A549 (cell line): Measurements from ENCODE around the gene SMIM45.

Experiments used
- ATAC-seq, 2 experiments: fragments of 200-7000 bp in 1 of 2; fragments of >200 bp in 1 of 2; cut with Nextera tagmentation in 1 of 2; cut with Tn5 transposase in 1 of 2; 3 replicates each; pipeline versions ENCODE4 v1.8.0 to v1.9.1; 2018 to 2020; ENCODE audit warnings: mild to moderate bottlenecking in 1 of 2, moderate library complexity in 1 of 2
- CTCF ChIA-PET: fragments of 300-600 bp; sonication (Branson Sonifier 250); formaldehyde crosslinking; extraction: SDS; loops from one replicate; lab custom pipeline; 2021; ENCODE audit warnings: antibody characterized with exemption, inconsistent platforms; lab: Yijun Ruan, JAX
- POLR2A ChIA-PET: fragments of 350-600 bp; formaldehyde crosslinking; extraction: SDS; loops from one replicate; lab custom pipeline; 2021; ENCODE audit warnings: antibody characterized with exemption, inconsistent platforms; lab: Yijun Ruan, JAX
- DNase-seq, 2 experiments: peaks; one replicate each; pipeline versions ENCODE4 v3.0.0 to v3.0.0-alpha.2; 2011 to 2016; ENCODE audit warnings: low read depth in 1 of 2, low spot score in 1 of 2
- FAIRE-seq: peaks from 2 replicates; lab custom pipeline; 2011; peaks lifted over from hg19 to GRCh38; lab: Jason Lieb, UNC
- H3K27ac ChIP-seq, 2 experiments: fragments of >200 bp; sonication (Bioruptor Twin); formaldehyde crosslinking; 3 replicates each; pipeline ENCODE4 v1.5.1; 2016 to 2017
- H3K4me1 ChIP-seq: fragments of >200 bp; sonication (Bioruptor Twin); formaldehyde crosslinking; 3 replicates; pipeline ENCODE4 v1.6.1; 2016
- H3K4me2 ChIP-seq: fragments of >200 bp; sonication (Bioruptor Twin); formaldehyde crosslinking; 3 replicates; pipeline ENCODE4 v1.6.1; 2016
- H3K4me3 ChIP-seq: fragments of >200 bp; sonication (Bioruptor Twin); formaldehyde crosslinking; 3 replicates; pipeline ENCODE4 v1.5.1; 2016
- H3K9me3 ChIP-seq: fragments of >200 bp; sonication (Bioruptor Twin); formaldehyde crosslinking; 3 replicates; pipeline ENCODE4 v1.6.1; 2016
- CHD4 ChIP-seq: fragments of 200-600 bp; sonication (generic); IDR thresholded peaks from 2 replicates; pipeline ENCODE4 v1.6.1; 2016; ENCODE audit warnings: antibody characterized with exemption, mild to moderate bottlenecking, borderline replicate concordance
- EHF ChIP-seq: fragments of 250-450 bp; sonication (Bioruptor Pico); IDR thresholded peaks from 2 replicates; pipeline ENCODE4 v1.5.0; 2020; ENCODE audit warnings: mild to moderate bottlenecking
- FOSL2 ChIP-seq, 2 experiments: fragments of 450-650 bp in 1 of 2; fragments of >200 bp in 1 of 2; sonication (Bioruptor Twin) in 1 of 2; formaldehyde crosslinking; IDR thresholded peaks; 2 replicates each; pipeline versions ENCODE4 v1.5.0 to v1.6.1; 2016 to 2020; ENCODE audit warnings: mild to moderate bottlenecking in 1 of 2, moderate library complexity in 1 of 2
- FOXS1 ChIP-seq: fragments of 250-450 bp; sonication (Bioruptor Pico); IDR thresholded peaks from 2 replicates; pipeline ENCODE4 v1.5.0; 2020; ENCODE audit warnings: mild to moderate bottlenecking, moderate library complexity
- HDAC2 ChIP-seq: fragments of 200-600 bp; sonication (generic); IDR thresholded peaks from 2 replicates; pipeline ENCODE4 v1.6.1; 2016
- HMGXB4 ChIP-seq: fragments of 250-450 bp; sonication (Bioruptor Pico); IDR thresholded peaks from 2 replicates; pipeline ENCODE4 v1.5.0; 2021; ENCODE audit warnings: mild to moderate bottlenecking, moderate library complexity, borderline replicate concordance
- HOXB13 ChIP-seq: fragments of 250-450 bp; sonication (Bioruptor Pico); IDR thresholded peaks from 2 replicates; pipeline ENCODE4 v1.5.0; 2020; ENCODE audit warnings: low read depth, mild to moderate bottlenecking, moderate library complexity
- JUN ChIP-seq, 2 experiments: fragments of >200 bp; sonication (Bioruptor Twin); formaldehyde crosslinking; IDR thresholded peaks; 2 replicates in 1 of 2; 3 replicates in 1 of 2; pipeline ENCODE4 v1.6.1; 2016 to 2017
- MAFK ChIP-seq: fragments of 450-650 bp; IDR thresholded peaks from 2 replicates; pipeline ENCODE4 v1.6.1; 2014; ENCODE audit not compliant: partially characterized antibody
- MAZ ChIP-seq: fragments of 150-350 bp; IDR thresholded peaks from 2 replicates; pipeline ENCODE4 v1.6.1; 2014; ENCODE audit warnings: antibody characterized with exemption, low read depth, low read length, borderline replicate concordance
- MYC ChIP-seq: IDR thresholded peaks from 2 replicates; pipeline ENCODE4 v1.6.1; 2012; ENCODE audit warnings: mild to moderate bottlenecking, inconsistent platforms, low read length, improper control_type of control experiment, borderline replicate concordance
- PHF8 ChIP-seq: fragments of 200-600 bp; sonication (generic); IDR thresholded peaks from 2 replicates; pipeline ENCODE4 v1.6.1; 2016; ENCODE audit warnings: low read depth, mild to moderate bottlenecking, antibody characterized with exemption, moderate library complexity, borderline replicate concordance
- POLR2AphosphoS2 ChIP-seq: conservative IDR thresholded peaks from 2 replicates; pipeline ENCODE4 v1.6.1; 2012; ENCODE audit warnings: low read length, improper control_type of control experiment, inconsistent platforms
- RFX5 ChIP-seq: fragments of 450-650 bp; IDR thresholded peaks from 2 replicates; pipeline ENCODE4 v1.7.1; 2014; ENCODE audit warnings: antibody characterized with exemption, mild to moderate bottlenecking, moderate library complexity
- RNF2 ChIP-seq: fragments of 200-600 bp; sonication (generic); IDR thresholded peaks from 2 replicates; pipeline ENCODE4 v1.6.1; 2016; ENCODE audit warnings: low read depth, mild to moderate bottlenecking, antibody characterized with exemption, moderate library complexity, borderline replicate concordance
- SMC3 ChIP-seq: fragments of >200 bp; sonication (Bioruptor Twin); formaldehyde crosslinking; IDR thresholded peaks from 3 replicates; pipeline ENCODE4 v1.6.1; 2018; ENCODE audit warnings: inconsistent platforms
- SREBF2 ChIP-seq: fragments of 450-650 bp; IDR thresholded peaks from 2 replicates; pipeline ENCODE4 v1.6.1; 2014; ENCODE audit warnings: mild to moderate bottlenecking, moderate library complexity
- ZFP36 ChIP-seq: fragments of 450-650 bp; IDR thresholded peaks from 2 replicates; pipeline ENCODE4 v1.6.1; 2014; ENCODE audit warnings: borderline replicate concordance; ENCODE audit not compliant: partially characterized antibody
- WGBS: methylation state at CpG from one replicate; pipeline ENCODE4 v1.1.6; 2017; ENCODE audit errors: missing lambda C conversion rate; 5-methylcytosine and 5-hydroxymethylcytosine counted together
- TF ChIP-seq, protein P1 (sequence below): fragments of 150-350 bp; IDR thresholded peaks from 2 replicates; pipeline ENCODE4 v1.6.1; 2014; ENCODE audit warnings: low read depth, mild to moderate bottlenecking, low read length
- TF ChIP-seq, protein P2 (sequence below): fragments of >200 bp; sonication (Bioruptor Twin); formaldehyde crosslinking; IDR thresholded peaks from 3 replicates; pipeline ENCODE4 v1.6.1; 2016

The SMIM45 gene

DNA sequence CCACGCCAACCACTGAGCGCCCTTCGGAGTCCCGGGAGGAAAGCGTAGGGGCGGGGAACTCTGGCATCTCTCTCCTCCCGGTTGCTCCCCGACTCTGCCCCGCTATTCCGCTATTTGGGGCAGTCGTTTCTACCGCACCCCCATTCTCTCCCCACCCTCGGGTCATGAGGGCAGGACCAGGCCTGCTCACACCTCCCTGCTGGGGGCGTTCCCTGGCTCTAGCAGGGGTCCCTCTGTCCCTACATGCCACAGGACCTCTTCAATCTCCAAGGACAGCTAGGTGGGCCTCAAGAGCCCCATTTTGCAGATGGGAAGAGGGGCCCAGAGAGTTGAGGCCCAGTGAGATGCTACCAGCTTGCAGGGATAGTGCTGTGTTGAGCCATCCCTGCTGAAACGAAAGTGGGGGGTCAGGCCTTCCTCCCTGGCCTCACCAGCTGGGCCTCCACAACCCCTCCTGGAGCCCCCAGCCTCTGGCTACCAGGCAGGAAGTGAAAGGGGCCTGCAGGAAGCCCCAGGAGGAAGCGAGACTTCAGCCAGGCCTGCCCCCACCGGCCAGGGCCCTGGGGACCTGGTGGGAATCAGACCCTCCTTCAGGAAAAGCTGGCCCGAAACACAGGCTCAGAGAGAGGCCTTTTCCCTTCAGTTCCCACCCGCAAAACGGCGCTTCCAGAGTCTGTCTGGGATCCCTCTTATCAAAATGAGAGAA lies 31.5 kb upstream of the SMIM45 start (continued):
- TF ChIP-seq CHD4 = no peak
- TF ChIP-seq RFX5 = no peak
- TF ChIP-seq PHF8 = no peak
- TF ChIP-seq RNF2 = no peak
- TF ChIP-seq, protein P1, sequence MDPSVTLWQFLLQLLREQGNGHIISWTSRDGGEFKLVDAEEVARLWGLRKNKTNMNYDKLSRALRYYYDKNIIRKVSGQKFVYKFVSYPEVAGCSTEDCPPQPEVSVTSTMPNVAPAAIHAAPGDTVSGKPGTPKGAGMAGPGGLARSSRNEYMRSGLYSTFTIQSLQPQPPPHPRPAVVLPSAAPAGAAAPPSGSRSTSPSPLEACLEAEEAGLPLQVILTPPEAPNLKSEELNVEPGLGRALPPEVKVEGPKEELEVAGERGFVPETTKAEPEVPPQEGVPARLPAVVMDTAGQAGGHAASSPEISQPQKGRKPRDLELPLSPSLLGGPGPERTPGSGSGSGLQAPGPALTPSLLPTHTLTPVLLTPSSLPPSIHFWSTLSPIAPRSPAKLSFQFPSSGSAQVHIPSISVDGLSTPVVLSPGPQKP = no peak
- no peak for TF ChIP-seq ZFP36

- POLR2A ChIA-PET = no interaction called here
- 82% methylated on average over 4 of the region's 5 CpGs for WGBS
- no peak overlapping the region for H3K4me3 ChIP-seq
- peaks cover 4% of the 10 kb centered on the region; the same call in 1 of the 3 replicates for H3K4me1 ChIP-seq
- CTCF ChIA-PET = interaction anchor here (1.3 to 1.4 kb wide), 2 partner anchors 126 to 225 kb away, joined by 3 to 5 read pairs; no protein-coding TSS in a partner anchor
- H3K27ac ChIP-seq = no peak overlapping the region
- FAIRE-seq (no peak), ATAC-seq (no peak), DNase-seq (no peak)
- no peak overlapping the region for H3K4me2 ChIP-seq
- no peaks in the 10 kb centered on the region for H3K9me3 ChIP-seq
- no peak for TF ChIP-seq POLR2AphosphoS2
Observed at GRCh38 chr22:41922328-41922727, 29.6 kb upstream of the SMIM45 start.

GRCh38 chr22:41922940-41923594 lies 28.9 kb upstream of the SMIM45 start:
- no peak for FAIRE-seq
- no peak for ATAC-seq
- no peak for DNase-seq
- no peak overlapping the region for H3K27ac ChIP-seq
- ChIA-PET CTCF (interaction anchor here (1.2 to 4.3 kb wide), 4 partner anchors 17 to 226 kb away, joined by 3 to 50 read pairs (median 4); no protein-coding TSS in a partner anchor), POLR2A (no interaction called here)
- no peaks in the 10 kb centered on the region for H3K9me3 ChIP-seq
- H3K4me1 ChIP-seq = peaks cover 2% of the 10 kb centered on the region; the same call in 1 of the 3 replicates
- TF ChIP-seq PHF8 = no peak
- no peak for TF ChIP-seq SMC3
- TF ChIP-seq, protein P2, sequence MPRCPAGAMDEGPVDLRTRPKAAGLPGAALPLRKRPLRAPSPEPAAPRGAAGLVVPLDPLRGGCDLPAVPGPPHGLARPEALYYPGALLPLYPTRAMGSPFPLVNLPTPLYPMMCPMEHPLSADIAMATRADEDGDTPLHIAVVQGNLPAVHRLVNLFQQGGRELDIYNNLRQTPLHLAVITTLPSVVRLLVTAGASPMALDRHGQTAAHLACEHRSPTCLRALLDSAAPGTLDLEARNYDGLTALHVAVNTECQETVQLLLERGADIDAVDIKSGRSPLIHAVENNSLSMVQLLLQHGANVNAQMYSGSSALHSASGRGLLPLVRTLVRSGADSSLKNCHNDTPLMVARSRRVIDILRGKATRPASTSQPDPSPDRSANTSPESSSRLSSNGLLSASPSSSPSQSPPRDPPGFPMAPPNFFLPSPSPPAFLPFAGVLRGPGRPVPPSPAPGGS = no peak
- no peak for TF ChIP-seq MYC
- TF ChIP-seq HOXB13 (CRISPR knock-in tag) = no peak
- no peak for TF ChIP-seq MAFK
- no peak for TF ChIP-seq HMGXB4 (CRISPR knock-in tag)
- no peak for TF ChIP-seq SREBF2
- no peak for TF ChIP-seq EHF
- no peak for TF ChIP-seq ZFP36
- TF ChIP-seq JUN (IDR thresholded peaks at IDR 0.05) = no peak
- no peak for TF ChIP-seq POLR2AphosphoS2
- TF ChIP-seq MAZ = no peak
- no peak for TF ChIP-seq FOXS1 (CRISPR knock-in tag)
- no peak for TF ChIP-seq FOSL2 (IDR thresholded peaks at IDR 0.05)
- no peak for TF ChIP-seq FOSL2 (CRISPR knock-in tag; IDR thresholded peaks at IDR 0.05)
- no peak for TF ChIP-seq HDAC2
- 66% methylated on average over 4 of the region's 4 CpGs for WGBS
- no peak overlapping the region for H3K4me2 ChIP-seq
- no peak overlapping the region for H3K4me3 ChIP-seq
